Epithelial cell of esophagus (primary cell): Measurements from ENCODE around the gene RAD51B.

Experiments used
- DNase-seq: peaks from one replicate; pipeline ENCODE4 v3.0.0; 2010; ENCODE audit warnings: low read depth
- H3K4me3 ChIP-seq: 2 replicates; pipeline ENCODE4 v1.5.1; 2011; ENCODE audit warnings: mild to moderate bottlenecking, low read length, control low read depth
- TF ChIP-seq, protein P1 (sequence below): IDR thresholded peaks from 2 replicates; pipeline ENCODE4 v1.5.1; 2011; ENCODE audit warnings: low read depth, mild to moderate bottlenecking, low read length, control low read depth, inconsistent platforms; ENCODE audit not compliant: insufficient read depth; ENCODE audit errors: missing control alignments

Gene RAD51B

DNA sequence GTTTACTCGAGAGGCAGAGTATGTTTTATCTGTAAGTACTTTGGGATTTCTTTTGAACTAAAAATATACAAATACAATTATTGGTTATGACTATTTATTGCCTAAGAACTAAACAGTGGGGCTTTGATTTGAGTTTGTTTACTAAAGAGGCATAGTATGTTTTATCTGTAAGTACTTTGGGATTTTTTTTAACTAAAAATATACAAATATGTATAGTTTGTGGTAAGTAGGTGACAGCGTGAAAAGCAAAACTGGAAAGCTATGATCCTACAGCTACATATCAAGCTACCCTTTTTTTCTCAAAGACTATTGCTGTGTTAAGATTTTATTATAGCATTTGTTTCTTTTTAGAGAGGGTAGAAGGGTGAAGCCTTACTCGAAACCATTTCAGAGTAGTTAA lies 171.0 kb downstream of the RAD51B start:
- DNase-seq = no peak
- no peak overlapping the region for H3K4me3 ChIP-seq
- TF ChIP-seq, protein P1, sequence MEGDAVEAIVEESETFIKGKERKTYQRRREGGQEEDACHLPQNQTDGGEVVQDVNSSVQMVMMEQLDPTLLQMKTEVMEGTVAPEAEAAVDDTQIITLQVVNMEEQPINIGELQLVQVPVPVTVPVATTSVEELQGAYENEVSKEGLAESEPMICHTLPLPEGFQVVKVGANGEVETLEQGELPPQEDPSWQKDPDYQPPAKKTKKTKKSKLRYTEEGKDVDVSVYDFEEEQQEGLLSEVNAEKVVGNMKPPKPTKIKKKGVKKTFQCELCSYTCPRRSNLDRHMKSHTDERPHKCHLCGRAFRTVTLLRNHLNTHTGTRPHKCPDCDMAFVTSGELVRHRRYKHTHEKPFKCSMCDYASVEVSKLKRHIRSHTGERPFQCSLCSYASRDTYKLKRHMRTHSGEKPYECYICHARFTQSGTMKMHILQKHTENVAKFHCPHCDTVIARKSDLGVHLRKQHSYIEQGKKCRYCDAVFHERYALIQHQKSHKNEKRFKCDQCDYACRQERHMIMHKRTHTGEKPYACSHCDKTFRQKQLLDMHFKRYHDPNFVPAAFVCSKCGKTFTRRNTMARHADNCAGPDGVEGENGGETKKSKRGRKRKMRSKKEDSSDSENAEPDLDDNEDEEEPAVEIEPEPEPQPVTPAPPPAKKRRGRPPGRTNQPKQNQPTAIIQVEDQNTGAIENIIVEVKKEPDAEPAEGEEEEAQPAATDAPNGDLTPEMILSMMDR = no peak

- peak; percentile 11 for DNase-seq
- TF ChIP-seq, protein P1 = no peak
- no peak overlapping the region for H3K4me3 ChIP-seq
Observed at GRCh38 chr14:67994531-67994930, 175.0 kb downstream of the RAD51B start.

DNA sequence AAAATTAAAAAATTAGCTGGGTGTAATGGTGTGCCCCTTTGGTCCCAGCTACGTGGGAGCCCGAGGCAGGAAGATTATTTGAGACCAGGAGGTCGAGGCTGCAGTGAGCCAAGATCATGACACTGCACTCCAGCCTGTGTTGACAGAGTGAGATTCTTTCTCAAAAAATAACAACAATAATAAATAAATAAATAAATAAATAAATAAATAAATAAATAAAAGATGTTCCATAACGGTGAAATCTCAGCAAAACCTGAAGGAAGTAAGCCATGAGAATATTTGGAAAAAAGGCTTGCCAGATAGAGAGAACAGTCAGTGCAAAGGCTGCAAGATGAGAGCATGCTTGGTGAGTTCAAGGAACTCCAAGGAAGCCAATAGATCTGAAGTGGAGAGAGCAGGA lies 176.7 kb downstream of the RAD51B start:
- no peak for DNase-seq
- no peak overlapping the region for H3K4me3 ChIP-seq
- TF ChIP-seq, protein P1 = no peak

DNA sequence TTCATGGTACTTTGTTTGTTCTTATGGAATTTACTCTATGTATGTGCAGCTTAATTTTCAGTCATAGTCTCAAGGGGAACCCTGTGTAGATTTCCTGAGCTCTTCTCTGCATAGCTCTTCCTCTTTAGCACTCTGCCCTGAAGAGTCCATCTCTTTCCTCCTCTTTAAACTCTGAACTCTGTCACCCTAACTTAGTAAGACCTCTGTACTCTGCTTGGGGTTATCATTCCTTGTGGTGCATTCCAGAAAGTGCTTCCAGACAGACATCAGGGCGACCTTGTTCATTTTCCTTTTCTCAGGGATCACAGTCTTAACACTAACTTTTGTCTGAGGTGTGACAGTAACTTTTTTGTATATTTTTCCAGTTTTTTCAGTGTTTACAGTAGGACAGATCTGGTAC lies 179.3 kb downstream of the RAD51B start:
- no peak overlapping the region for H3K4me3 ChIP-seq
- no peak for DNase-seq
- TF ChIP-seq, protein P1 = no peak

GRCh38 chr14:67999290-67999689 lies 179.7 kb downstream of the RAD51B start:
- peak; percentile 2 for DNase-seq
- no peak overlapping the region for H3K4me3 ChIP-seq
- TF ChIP-seq, protein P1 = no peak

DNA sequence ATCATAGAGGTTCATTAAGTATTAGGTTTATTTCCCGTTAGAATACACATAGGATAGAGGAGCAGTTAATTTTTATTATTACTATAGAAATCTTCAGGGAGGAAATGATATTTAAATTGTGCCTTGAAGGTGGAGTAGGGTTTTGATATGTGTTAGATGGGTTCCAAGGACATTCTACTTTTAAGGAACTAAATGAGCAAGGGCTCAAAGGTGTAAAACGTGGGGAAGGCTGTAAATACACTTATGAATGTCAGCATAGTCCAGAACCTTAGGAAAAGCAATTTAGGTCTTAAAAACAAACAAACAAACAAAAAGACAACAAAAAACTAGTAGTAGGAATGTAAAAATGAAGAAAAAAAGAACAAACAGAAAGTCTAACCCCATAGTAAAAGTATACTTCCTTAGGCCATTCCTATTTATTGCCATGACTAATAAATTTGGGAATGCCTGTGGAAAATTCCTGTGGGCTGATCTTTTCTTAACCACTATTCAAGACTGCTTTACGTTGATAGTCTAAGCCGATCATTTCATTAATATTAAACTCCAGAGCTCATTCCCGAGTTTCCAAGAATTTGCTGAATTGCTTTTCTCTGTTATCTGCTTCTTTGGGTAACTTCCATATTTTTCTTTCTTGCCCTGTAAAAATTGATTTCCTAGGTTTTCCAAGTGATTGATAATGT lies 180.3 kb downstream of the RAD51B start:
- DNase-seq = peak; percentile 60
- no peak overlapping the region for H3K4me3 ChIP-seq
- TF ChIP-seq, protein P1 = no peak

- H3K4me3 ChIP-seq = no peak overlapping the region
- TF ChIP-seq, protein P1 = no peak
Observed at GRCh38 chr14:68000511-68000910, 180.9 kb downstream of the RAD51B start.

More at GRCh38 chr14:68000511-68000910, 180.9 kb downstream of the RAD51B start:
- no peak for DNase-seq
